Right ventricle myocardium inferior (tissue), 1 donor: Measurements from ENCODE around the gene BACH2. TPM values are rescaled to one million over a fixed set of nuclear protein-coding genes. Genes with fewer than 3 reads are reported as not detected.
A peak's percentile ranks its signal among the peaks of the same experiment; 100 is the strongest.
"Not testable (repeated sequence)": the region's sequence is repeated elsewhere in the genome, so short reads cannot be mapped to it uniquely, and the experiment has no call there.

ENCODE experiments used
- ATAC-seq: fragments of 200-7000 bp; cut with Tn5 transposase; one replicate; pipeline ENCODE4 v1.9.1; 2020; ENCODE audit warnings: mild to moderate bottlenecking, moderate library complexity
- DNase-seq: peaks from one replicate; pipeline ENCODE4 v3.0.0; 2021; ENCODE audit errors: missing footprints
- intact Hi-C: fragments of 100-400 bp; cut with DNase I; formaldehyde crosslinking; loops from one replicate; pipeline ENCODE4 v1.11.0; 2022
- microRNA-seq: library from miRNA; unstranded; fragments of <30 nt; microRNA quantifications from one replicate; pipeline ENCODE4 v1.2.0, GENCODE V29; 2020
- total RNA-seq: library from RNA; stranded (reverse); fragmentation: NEBNext Ultra II Directional; extraction: Animal tissue kit (Norgen Biotek cat#: 25700); gene quantifications from one replicate; pipeline ENCODE4 v1.2.1, GENCODE V29; 2021
- donor health status: DM: no; HTN: yes; CAD: no; lungs with severe emphysema.

Gene BACH2
- total RNA-seq, 1 donor from 2014 or later = 2.2 TPM

GRCh38 chr6:89895276-89895874 lies 401.3 kb downstream of the BACH2 start:
- intact Hi-C loops = no loop called here
- ATAC-seq (peak; percentile 37), DNase-seq (no peak)

GRCh38 chr6:89894169-89894568 lies 402.5 kb downstream of the BACH2 start, which contains the start of gene GJA10:
GJA10 (plus strand) TSS chr6:89894469; CDS start chr6:89894469, 0 bp downstream.
- no peak for ATAC-seq
- no peak for DNase-seq
- intact Hi-C loops = no loop called here

- intact Hi-C loops, ATAC-seq, DNase-seq: not testable (repeated sequence)
Measured at GRCh38 chr6:89892577-89892976, 404.1 kb downstream of the BACH2 start.

- intact Hi-C loops, DNase-seq, ATAC-seq: not testable (repeated sequence)
Measured at GRCh38 chr6:89890845-89891528, 405.7 kb downstream of the BACH2 start.

- intact Hi-C loops = no loop called here
- no peak for ATAC-seq
- no peak for DNase-seq
Measured at GRCh38 chr6:89888871-89889270, 407.8 kb downstream of the BACH2 start.

GRCh38 chr6:89888138-89888514 lies 408.5 kb downstream of the BACH2 start:
- DNase-seq = no peak
- intact Hi-C loops = no loop called here
- ATAC-seq = no peak

GRCh38 chr6:89887452-89888137 lies 409.0 kb downstream of the BACH2 start:
- DNase-seq (no peak), ATAC-seq (peak; percentile 16)
- intact Hi-C loops = no loop called here

- ATAC-seq = no peak
- intact Hi-C loops = no loop called here
Measured at GRCh38 chr6:89886378-89887120, 410.1 kb downstream of the BACH2 start.

More at GRCh38 chr6:89886378-89887120, 410.1 kb downstream of the BACH2 start:
- no peak for DNase-seq

Small RNAs within 50 kb of the gene (microRNA-seq; reads per million reads assigned to microRNA genes)
- gene MIR4464 = not detected
